Endothelial cell of umbilical vein (primary cell): Measurements from ENCODE around the gene AXDND1. TPM values are rescaled to one million over a fixed set of nuclear protein-coding genes. Genes with fewer than 3 reads are reported as not detected.

Source experiments
- BruUV-seq: library from RNA; stranded (reverse); fragments of 400-500 nt; replicated peaks from 2 replicates; lab custom pipeline; 2021; lab: Mats Ljungman, UMichigan
- CTCF ChIA-PET: fragments of 300-600, 350-600 bp; sonication (Branson Sonifier 250); formaldehyde crosslinking; loops from one replicate; lab custom pipeline; 2021; ENCODE audit warnings: antibody characterized with exemption, inconsistent platforms; lab: Charles Lee
- POLR2A ChIA-PET: fragments of 300-600, 350-600 bp; sonication (Branson Sonifier 250); formaldehyde crosslinking; loops from one replicate; lab custom pipeline; 2021; ENCODE audit warnings: antibody characterized with exemption, inconsistent platforms; lab: Charles Lee
- DNase-seq: peaks from one replicate; pipeline ENCODE4 v3.0.0-alpha.2; 2011; ENCODE audit warnings: low read depth, low spot score
- FAIRE-seq: peaks from 2 replicates; lab custom pipeline; 2011; peaks lifted over from hg19 to GRCh38; lab: Jason Lieb, UNC
- H2AFZ ChIP-seq: 2 replicates; pipeline ENCODE4 v1.6.0; 2012; ENCODE audit warnings: low read depth, low read length, control low read depth, inconsistent platforms
- H3K27ac ChIP-seq: 2 replicates; pipeline ENCODE4 v1.5.1; 2011; ENCODE audit warnings: low read depth, mild to moderate bottlenecking, control low read depth, low read length, moderate library complexity; ENCODE audit not compliant: insufficient read depth
- H3K27me3 ChIP-seq, 2 experiments: 2 replicates each; pipeline versions ENCODE4 v1.6.0 to v1.6.1; 2011; ENCODE audit warnings: low read length in 2 of 2, mixed read lengths in 1 of 2; ENCODE audit not compliant: control insufficient read depth in 2 of 2, insufficient read depth in 2 of 2
- H3K36me3 ChIP-seq, 2 experiments: 2 replicates in 1 of 2; 3 replicates in 1 of 2; pipeline ENCODE4 v1.5.1; 2011; ENCODE audit warnings: low read length in 2 of 2, mild to moderate bottlenecking in 1 of 2, moderate library complexity in 1 of 2; ENCODE audit not compliant: control insufficient read depth in 2 of 2, insufficient read depth in 2 of 2; ENCODE audit errors: extremely low read depth in 1 of 2
- H3K4me1 ChIP-seq: 3 replicates; pipeline ENCODE4 v1.5.1; 2011; ENCODE audit warnings: mild to moderate bottlenecking, low read length; ENCODE audit not compliant: control insufficient read depth, insufficient read depth; ENCODE audit errors: extremely low read depth
- H3K4me2 ChIP-seq: 2 replicates; pipeline ENCODE4 v1.6.1; 2011; ENCODE audit warnings: low read length, control low read depth, mixed read lengths; ENCODE audit not compliant: insufficient read depth
- H3K4me3 ChIP-seq, 3 experiments: fragments of 200-600 bp in 1 of 3; sonication (generic), shearing (Covaris generic) in 1 of 3; replicated peaks in 1 of 3; 2 replicates each; pipeline ENCODE4 v1.5.1; 2011 to 2016; ENCODE audit warnings: control low read depth in 3 of 3, low read length in 3 of 3, mild to moderate bottlenecking in 2 of 3, inconsistent platforms in 1 of 3, low read depth in 1 of 3, moderate library complexity in 1 of 3; ENCODE audit not compliant: insufficient read depth in 1 of 3
- H3K79me2 ChIP-seq: 2 replicates; pipeline ENCODE4 v1.6.0; 2012; ENCODE audit warnings: low read length, inconsistent platforms; ENCODE audit not compliant: control insufficient read depth, insufficient read depth
- H3K9ac ChIP-seq: replicated peaks from 2 replicates; pipeline ENCODE3; 2011; ENCODE audit warnings: low read length, control low read depth; ENCODE audit not compliant: insufficient read depth; ENCODE audit errors: extremely low read depth
- H3K9me1 ChIP-seq: replicated peaks from 3 replicates; pipeline ENCODE4 v1.6.0; 2011; ENCODE audit warnings: mild to moderate bottlenecking, low read length; ENCODE audit not compliant: control insufficient read depth, insufficient read depth; ENCODE audit errors: extremely low read depth
- H3K9me3 ChIP-seq: replicated peaks from 2 replicates; pipeline ENCODE4 v1.5.1; 2012; ENCODE audit warnings: low read length, inconsistent platforms; ENCODE audit not compliant: control insufficient read depth, insufficient read depth
- H4K20me1 ChIP-seq: replicated peaks from 2 replicates; pipeline ENCODE3; 2011; ENCODE audit warnings: mild to moderate bottlenecking, low read length; ENCODE audit not compliant: control insufficient read depth, insufficient read depth; ENCODE audit errors: extremely low read depth
- EZH2 ChIP-seq: IDR thresholded peaks from 2 replicates; pipeline ENCODE4 v1.6.1; 2012; ENCODE audit warnings: borderline replicate concordance, low read depth, mild to moderate bottlenecking, moderate library complexity, low read length, inconsistent platforms; ENCODE audit not compliant: severe bottlenecking
- FOS ChIP-seq: IDR thresholded peaks from 2 replicates; pipeline ENCODE4 v1.6.1; 2011; ENCODE audit warnings: mild to moderate bottlenecking, low read length, moderate library complexity, borderline replicate concordance; ENCODE audit not compliant: insufficient read depth
- GATA2 ChIP-seq: IDR thresholded peaks from 2 replicates; pipeline ENCODE4 v1.7.0; 2011; ENCODE audit warnings: low read depth, mild to moderate bottlenecking, moderate library complexity, mixed read lengths, low read length; ENCODE audit not compliant: insufficient read length, insufficient read depth
- JUN ChIP-seq: IDR thresholded peaks from 2 replicates; pipeline ENCODE4 v1.6.1; 2011; ENCODE audit warnings: borderline replicate concordance, low read depth; ENCODE audit not compliant: insufficient read length, insufficient read depth
- MYC ChIP-seq: IDR thresholded peaks from one replicate; pipeline ENCODE4 v1.6.1; 2011; ENCODE audit warnings: mild to moderate bottlenecking, low read depth, low read length
- POLR2A ChIP-seq: IDR thresholded peaks from 2 replicates; pipeline ENCODE4 v1.6.1; 2012; ENCODE audit warnings: low read depth, mild to moderate bottlenecking, control low read depth, low read length
- POLR2AphosphoS5 ChIP-seq: IDR thresholded peaks from 2 replicates; pipeline ENCODE4 v1.6.1; 2012; ENCODE audit warnings: low read depth, mild to moderate bottlenecking, control low read depth, low read length, moderate library complexity; ENCODE audit not compliant: insufficient read depth
- dilution Hi-C: fragments of 300-500 bp; cut with MboI; formaldehyde crosslinking; loops from one replicate; pipeline ENCODE4 v1.15.0; 2019; ENCODE audit warnings: low sequenced_read_pairs; ENCODE audit not compliant: extremely low pct_ligation_motif_present
- intact Hi-C: fragments of 100-400 bp; cut with micrococcal nuclease; formaldehyde crosslinking; loops from one replicate; pipeline ENCODE4 v1.10.0; 2022
- polyA plus RNA-seq, 4 experiments: library from polyadenylated mRNA; depleted of rRNA in 3 of 4; stranded (reverse) in 3 of 4; unstranded in 1 of 4; fragments of >200 nt; gene quantifications; 2 replicates each; pipeline versions ENCODE4 v1.2.1 to v1.2.3, GENCODE V29; 2011 to 2012; ENCODE audit warnings: missing spikeins in 1 of 4
- total RNA-seq: library from RNA; stranded (reverse); gene quantifications from 2 replicates; pipeline ENCODE4 v1.2.3, GENCODE V29; 2021
- TF ChIP-seq, protein P1 (sequence below), 2 donors: IDR thresholded peaks; 1 replicate in 1 of 2; 2 replicates in 1 of 2; pipeline ENCODE4 v1.5.1; 2011; ENCODE audit warnings: low read length in 2 of 2, mild to moderate bottlenecking in 2 of 2, moderate library complexity in 2 of 2, control low read depth in 1 of 2, inconsistent platforms in 1 of 2, low read depth in 1 of 2; ENCODE audit not compliant: insufficient read depth in 1 of 2; ENCODE audit errors: extremely low read depth in 1 of 2
- TF ChIP-seq, protein P2 (sequence below): IDR thresholded peaks from 2 replicates; pipeline ENCODE4 v1.6.1; 2011; ENCODE audit not compliant: insufficient read depth, insufficient read length

The AXDND1 gene
- total and polyA plus RNA-seq, 2 donors (not counting 3 experiments of a cell fraction or from before 2014, with no cell fraction given), result 0.17 TPM; not detected in 1

DNA sequence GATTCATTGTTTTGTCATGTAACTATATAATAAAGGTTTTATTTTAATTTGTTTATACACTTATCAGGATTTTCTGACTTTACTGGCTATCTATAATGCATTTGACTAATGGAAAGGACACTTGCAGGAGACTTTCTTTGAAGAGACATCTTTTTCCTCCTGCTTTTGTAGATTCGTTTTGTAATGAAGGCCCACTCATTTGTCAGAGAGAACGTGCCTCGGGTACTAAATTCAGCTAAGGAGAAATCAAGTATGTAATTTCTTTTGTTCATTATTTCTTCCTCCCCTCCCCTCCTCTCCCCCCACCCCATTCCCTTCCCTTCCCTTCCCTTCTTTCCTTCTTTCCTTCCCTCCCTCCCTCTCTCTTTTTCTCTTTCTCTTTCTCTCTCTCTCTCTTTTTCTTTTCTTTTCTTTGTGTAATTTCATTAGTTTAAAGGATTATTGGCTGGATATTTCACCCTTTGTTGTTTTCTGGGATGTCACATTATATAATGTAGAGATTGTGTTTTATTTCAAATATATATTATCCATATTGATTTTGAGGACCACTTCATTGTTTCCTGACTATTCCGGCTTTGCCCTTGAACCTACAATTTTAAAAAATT lies 23.7 kb upstream of the AXDND1 start:
- Histone ChIP-seq H3K4me1 (no peaks in the 10 kb centered on the region), H3K36me3 (no peaks in the 10 kb centered on the region), H3K27ac (no peak overlapping the region), H3K9me1 (no peaks in the 10 kb centered on the region), H3K4me2 (no peak overlapping the region), H3K9ac (no peak overlapping the region), H3K79me2 (no peaks in the 10 kb centered on the region), H3K4me3 (no peak overlapping the region), H2AFZ (no peak overlapping the region), H3K27me3 (no peaks in the 10 kb centered on the region), H3K9me3 (no peaks in the 10 kb centered on the region), H4K20me1 (no peaks in the 10 kb centered on the region)
- ChIA-PET POLR2A (interaction anchor here (0.6 kb wide), 1 partner anchor 783 kb away, joined by 4 read pairs; no protein-coding TSS in a partner anchor), CTCF (no interaction called here)
- TF ChIP-seq GATA2 (no peak), JUN (no peak), EZH2 (no peak), MYC (no peak), POLR2AphosphoS5 (no peak), FOS (no peak), POLR2A (no peak)
- TF ChIP-seq, protein P1, sequence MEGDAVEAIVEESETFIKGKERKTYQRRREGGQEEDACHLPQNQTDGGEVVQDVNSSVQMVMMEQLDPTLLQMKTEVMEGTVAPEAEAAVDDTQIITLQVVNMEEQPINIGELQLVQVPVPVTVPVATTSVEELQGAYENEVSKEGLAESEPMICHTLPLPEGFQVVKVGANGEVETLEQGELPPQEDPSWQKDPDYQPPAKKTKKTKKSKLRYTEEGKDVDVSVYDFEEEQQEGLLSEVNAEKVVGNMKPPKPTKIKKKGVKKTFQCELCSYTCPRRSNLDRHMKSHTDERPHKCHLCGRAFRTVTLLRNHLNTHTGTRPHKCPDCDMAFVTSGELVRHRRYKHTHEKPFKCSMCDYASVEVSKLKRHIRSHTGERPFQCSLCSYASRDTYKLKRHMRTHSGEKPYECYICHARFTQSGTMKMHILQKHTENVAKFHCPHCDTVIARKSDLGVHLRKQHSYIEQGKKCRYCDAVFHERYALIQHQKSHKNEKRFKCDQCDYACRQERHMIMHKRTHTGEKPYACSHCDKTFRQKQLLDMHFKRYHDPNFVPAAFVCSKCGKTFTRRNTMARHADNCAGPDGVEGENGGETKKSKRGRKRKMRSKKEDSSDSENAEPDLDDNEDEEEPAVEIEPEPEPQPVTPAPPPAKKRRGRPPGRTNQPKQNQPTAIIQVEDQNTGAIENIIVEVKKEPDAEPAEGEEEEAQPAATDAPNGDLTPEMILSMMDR (IDR thresholded peaks at IDR 0.05; ENCODE audit: extremely low read depth in 1 of 2, insufficient read depth in 1 of 2, low read depth in 1 of 2, low read length in 2 of 2), result no peak
- TF ChIP-seq, protein P2, sequence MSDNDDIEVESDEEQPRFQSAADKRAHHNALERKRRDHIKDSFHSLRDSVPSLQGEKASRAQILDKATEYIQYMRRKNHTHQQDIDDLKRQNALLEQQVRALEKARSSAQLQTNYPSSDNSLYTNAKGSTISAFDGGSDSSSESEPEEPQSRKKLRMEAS, result no peak
- BruUV-seq, result no TSS peak
- intact Hi-C loops (no loop called here), dilution Hi-C loops (no loop called here)
- no peak for FAIRE-seq
- no peak for DNase-seq
